ENCODE results near the gene DPF1.

DNA sequence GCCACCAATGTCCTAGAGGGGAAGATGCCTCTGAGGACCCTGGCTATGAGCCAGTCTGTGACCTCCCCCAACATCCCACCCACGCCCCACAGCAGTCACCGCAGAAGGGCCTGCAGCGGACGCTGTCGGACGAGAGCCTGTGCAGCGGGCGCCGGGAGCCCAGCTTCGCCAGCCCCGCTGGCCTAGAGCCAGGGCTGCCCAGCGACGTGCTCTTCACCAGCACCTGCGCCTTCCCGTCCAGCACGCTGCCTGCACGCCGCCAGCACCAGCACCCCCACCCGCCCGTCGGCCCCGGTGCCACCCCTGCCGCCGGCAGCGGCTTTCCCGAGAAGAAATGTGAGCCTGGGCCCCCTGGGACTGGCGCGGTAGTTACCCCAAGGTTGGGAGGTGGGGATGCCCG, 30.6 kb downstream of the DPF1 start:
- TF ChIP-seq, protein P1, sequence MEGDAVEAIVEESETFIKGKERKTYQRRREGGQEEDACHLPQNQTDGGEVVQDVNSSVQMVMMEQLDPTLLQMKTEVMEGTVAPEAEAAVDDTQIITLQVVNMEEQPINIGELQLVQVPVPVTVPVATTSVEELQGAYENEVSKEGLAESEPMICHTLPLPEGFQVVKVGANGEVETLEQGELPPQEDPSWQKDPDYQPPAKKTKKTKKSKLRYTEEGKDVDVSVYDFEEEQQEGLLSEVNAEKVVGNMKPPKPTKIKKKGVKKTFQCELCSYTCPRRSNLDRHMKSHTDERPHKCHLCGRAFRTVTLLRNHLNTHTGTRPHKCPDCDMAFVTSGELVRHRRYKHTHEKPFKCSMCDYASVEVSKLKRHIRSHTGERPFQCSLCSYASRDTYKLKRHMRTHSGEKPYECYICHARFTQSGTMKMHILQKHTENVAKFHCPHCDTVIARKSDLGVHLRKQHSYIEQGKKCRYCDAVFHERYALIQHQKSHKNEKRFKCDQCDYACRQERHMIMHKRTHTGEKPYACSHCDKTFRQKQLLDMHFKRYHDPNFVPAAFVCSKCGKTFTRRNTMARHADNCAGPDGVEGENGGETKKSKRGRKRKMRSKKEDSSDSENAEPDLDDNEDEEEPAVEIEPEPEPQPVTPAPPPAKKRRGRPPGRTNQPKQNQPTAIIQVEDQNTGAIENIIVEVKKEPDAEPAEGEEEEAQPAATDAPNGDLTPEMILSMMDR (IDR thresholded peaks at IDR 0.05; ENCODE audit: low read length), result no peak
- no peak for TF ChIP-seq EZH2 (optimal IDR thresholded peaks at IDR 0.05; ENCODE audit: low read depth, low read length)
- no peak for TF ChIP-seq EZH2phosphoT487 (IDR thresholded peaks at IDR 0.05; ENCODE audit: low read length)
